ENCODE results near the gene MAP4K5. TPM values are rescaled to one million over a fixed set of nuclear protein-coding genes. Genes with fewer than 3 reads are reported as not detected.

Gene MAP4K5
- total RNA-seq, 2 donors from 2014 or later = 16.8 to 17.8 TPM

- ATAC-seq (no peak), DNase-seq (ENCODE audit: low spot score in 2 of 2) (no peak)
- H3K27ac Mint-ChIP-seq = no peak overlapping the region
Observed at GRCh38 chr14:50375760-50376159, 156.6 kb downstream of the MAP4K5 start.

GRCh38 chr14:50373959-50374358, 158.4 kb downstream of the MAP4K5 start:
- ATAC-seq (no peak), DNase-seq (ENCODE audit: low spot score in 2 of 2) (no peak)
- no peaks in the 10 kb centered on the region for H3K36me3 Mint-ChIP-seq
- peaks cover 0 to 6% of the 10 kb centered on the region in 2 donors for H3K9me3 Mint-ChIP-seq
- H3K27ac Mint-ChIP-seq = no peak overlapping the region

More at GRCh38 chr14:50375760-50376159, 156.6 kb downstream of the MAP4K5 start:
- peaks cover 0 to under 1% of the 10 kb centered on the region in 2 donors for H3K9me3 Mint-ChIP-seq
- H3K36me3 Mint-ChIP-seq = no peaks in the 10 kb centered on the region

DNA sequence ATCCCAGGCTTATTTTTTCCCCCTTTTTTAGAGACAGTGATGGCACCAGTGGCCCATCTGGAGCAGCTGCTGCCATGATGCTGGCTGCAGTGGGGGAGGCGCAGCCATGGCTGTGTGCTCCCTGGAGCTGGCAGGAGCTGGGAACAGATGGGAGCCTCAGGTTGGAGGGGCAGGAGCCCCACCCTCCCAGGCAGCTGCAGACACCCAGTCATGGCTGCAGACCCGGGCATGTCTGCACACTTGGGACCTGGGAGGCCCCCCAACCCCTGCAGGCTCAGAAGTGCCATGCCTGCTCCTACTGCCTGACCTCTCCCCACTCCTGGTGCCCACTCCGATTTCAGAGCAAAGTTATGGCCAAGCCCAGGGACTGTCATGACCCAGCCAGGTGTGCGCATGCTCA, 160.8 kb downstream of the MAP4K5 start:
- ATAC-seq = no peak
- Mint-ChIP-seq H3K36me3 (no peaks in the 10 kb centered on the region), H3K9me3 (peaks cover 0 to 6% of the 10 kb centered on the region in 2 donors), H3K27ac (no peak overlapping the region)
- no peak for DNase-seq (ENCODE audit: low spot score in 2 of 2)

Other genes with a start within 250 kb of the MAP4K5 start
- gene L2HGDH, start 220.3 kb downstream of the MAP4K5 start, total RNA-seq = 10 to 100 TPM; 17.3 to 20.7 TPM
- 10 to 100 TPM; 13.6 to 17.2 TPM for gene DMAC2L, start 220.2 kb downstream of the MAP4K5 start, total RNA-seq
- 1 to 10 TPM; 4.3 to 6.1 TPM for gene CDKL1, start 135.7 kb downstream of the MAP4K5 start, total RNA-seq
- 1 to 10 TPM; 1.3 to 1.6 TPM for gene ATL1, start 27.6 kb upstream of the MAP4K5 start, total RNA-seq
- gene SAV1, start 135.7 kb upstream of the MAP4K5 start, total RNA-seq = 10 to 100 TPM in 1 of 2 donors, 1 to 10 TPM in 1; 7.1 to 13.9 TPM